SK-N-SH treated with all-trans-retinoic acid at 6 μM for 48 hours (cell line): Measurements from ENCODE around the gene TMEM183A.

ENCODE experiments used
- ATAC-seq: fragments of 200-7000 bp; cut with Tn5 transposase; 3 replicates; pipeline ENCODE4 v1.9.1; 2020; ENCODE audit warnings: mild to moderate bottlenecking, moderate library complexity
- ARNTL ChIP-seq: fragments of 450-650 bp; formaldehyde crosslinking; IDR thresholded peaks from 2 replicates; pipeline ENCODE4 v1.5.0; 2020; ENCODE audit warnings: low read depth, mild to moderate bottlenecking, moderate library complexity, borderline replicate concordance
- BACH2 ChIP-seq: fragments of 250-450 bp; sonication (Bioruptor Pico); IDR thresholded peaks from 2 replicates; pipeline ENCODE4 v1.9.0; 2021; ENCODE audit warnings: mild to moderate bottlenecking, borderline replicate concordance
- ESRRG ChIP-seq: fragments of 250-450 bp; sonication (Bioruptor Pico); IDR thresholded peaks from 2 replicates; pipeline ENCODE4 v1.6.1; 2021; ENCODE audit warnings: mild to moderate bottlenecking
- GLIS3 ChIP-seq: fragments of 250-450 bp; sonication (Bioruptor Pico); IDR thresholded peaks from 2 replicates; pipeline ENCODE4 v1.5.0; 2020; ENCODE audit warnings: mild to moderate bottlenecking, moderate library complexity
- ISL1 ChIP-seq: fragments of 250-450 bp; sonication (Bioruptor Pico); IDR thresholded peaks from 2 replicates; pipeline ENCODE4 v2.1.2; 2022; ENCODE audit warnings: mild to moderate bottlenecking, moderate library complexity
- OSR1 ChIP-seq: fragments of 250-450 bp; sonication (Bioruptor Pico); IDR thresholded peaks from 2 replicates; pipeline ENCODE4 v1.8.0; 2022; ENCODE audit warnings: moderate library complexity, mild to moderate bottlenecking, inconsistent platforms
- PPARA ChIP-seq: fragments of 250-450 bp; sonication (Bioruptor Pico); IDR thresholded peaks from 2 replicates; pipeline ENCODE4 v1.5.0; 2020; ENCODE audit warnings: mild to moderate bottlenecking, borderline replicate concordance
- RARB ChIP-seq: fragments of 250-450 bp; sonication (Bioruptor Pico); IDR thresholded peaks from 2 replicates; pipeline ENCODE4 v1.8.0; 2021; ENCODE audit warnings: mild to moderate bottlenecking, moderate library complexity
- TCF4 ChIP-seq: fragments of 250-450 bp; sonication (Bioruptor Pico); IDR thresholded peaks from 2 replicates; pipeline ENCODE4 v1.8.0; 2021; ENCODE audit warnings: mild to moderate bottlenecking, moderate library complexity, borderline replicate concordance
- TOX ChIP-seq: fragments of 250-450 bp; sonication (Bioruptor Pico); IDR thresholded peaks from 2 replicates; pipeline ENCODE4 v1.8.0; 2021; ENCODE audit warnings: mild to moderate bottlenecking, moderate library complexity, borderline replicate concordance
- ZC3H10 ChIP-seq: fragments of 250-450 bp; sonication (Bioruptor Pico); IDR thresholded peaks from 2 replicates; pipeline ENCODE4 v1.5.1; 2021; ENCODE audit warnings: mild to moderate bottlenecking, moderate library complexity
- ZFP3 ChIP-seq: fragments of 250-450 bp; sonication (Bioruptor Pico); IDR thresholded peaks from 2 replicates; pipeline ENCODE4 v1.5.0; 2020; ENCODE audit warnings: mild to moderate bottlenecking, moderate library complexity
- ZFP30 ChIP-seq: fragments of 450-650 bp; formaldehyde crosslinking; IDR thresholded peaks from 2 replicates; pipeline ENCODE4 v1.5.0; 2022; ENCODE audit warnings: mild to moderate bottlenecking, moderate library complexity
- ZNF565 ChIP-seq: fragments of 450-650 bp; formaldehyde crosslinking; conservative IDR thresholded peaks from 2 replicates; pipeline ENCODE4 v1.5.0; 2020; ENCODE audit warnings: low read depth, mild to moderate bottlenecking, moderate library complexity
- ZNF70 ChIP-seq: fragments of 450-650 bp; formaldehyde crosslinking; IDR thresholded peaks from 2 replicates; pipeline ENCODE4 v1.5.0; 2020; ENCODE audit warnings: mild to moderate bottlenecking, moderate library complexity
- ZNF8 ChIP-seq: fragments of 450-650 bp; formaldehyde crosslinking; IDR thresholded peaks from 2 replicates; pipeline ENCODE4 v1.5.0; 2020; ENCODE audit warnings: mild to moderate bottlenecking, moderate library complexity
- TF ChIP-seq, protein P1 (sequence below): fragments of 250-450 bp; sonication (Bioruptor Pico); IDR thresholded peaks from 2 replicates; pipeline ENCODE4 v1.5.0; 2020; ENCODE audit warnings: mild to moderate bottlenecking, moderate library complexity
- TF ChIP-seq, protein P2 (sequence below): fragments of 250-450 bp; sonication (Bioruptor Pico); IDR thresholded peaks from 2 replicates; pipeline ENCODE4 v1.8.0; 2020; ENCODE audit warnings: mild to moderate bottlenecking, moderate library complexity, borderline replicate concordance
- TF ChIP-seq, protein P3 (sequence below): fragments of 250-450 bp; sonication (Bioruptor Pico); IDR thresholded peaks from 2 replicates; pipeline ENCODE4 v1.5.1; 2020; ENCODE audit warnings: low read depth, mild to moderate bottlenecking, moderate library complexity
- TF ChIP-seq, protein P4 (sequence below): fragments of 250-450 bp; sonication (Bioruptor Pico); IDR thresholded peaks from 2 replicates; pipeline ENCODE4 v1.8.0; 2021; ENCODE audit warnings: low read depth, mild to moderate bottlenecking, moderate library complexity, borderline replicate concordance

The TMEM183A gene

DNA sequence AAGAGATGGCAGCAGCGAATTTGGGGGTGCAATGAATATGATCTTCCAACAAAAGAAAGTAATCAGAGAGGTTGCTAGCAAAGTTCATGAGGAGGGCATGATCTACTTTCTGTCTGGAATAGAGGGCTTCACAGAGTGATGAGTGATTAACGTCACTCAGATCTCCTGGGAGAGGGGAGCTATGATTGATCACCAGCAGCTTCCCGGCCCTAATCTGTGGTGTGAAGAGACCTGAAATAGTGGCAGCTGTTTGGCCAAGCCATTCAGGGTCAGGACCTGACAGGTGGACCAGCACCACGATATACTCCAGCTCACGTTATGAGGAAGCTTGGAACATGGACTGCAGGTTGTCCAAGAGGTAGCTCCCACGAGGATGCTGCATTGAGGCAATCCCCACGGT is 19.9 kb upstream of the TMEM183A start:
- ATAC-seq = no peak
- TF ChIP-seq ZFP3 = no peak
- no peak for TF ChIP-seq ZC3H10 (CRISPR knock-in tag)
- TF ChIP-seq OSR1 = no peak
- no peak for TF ChIP-seq ARNTL (CRISPR knock-in tag)
- TF ChIP-seq ZNF70 (CRISPR knock-in tag) = no peak

DNA sequence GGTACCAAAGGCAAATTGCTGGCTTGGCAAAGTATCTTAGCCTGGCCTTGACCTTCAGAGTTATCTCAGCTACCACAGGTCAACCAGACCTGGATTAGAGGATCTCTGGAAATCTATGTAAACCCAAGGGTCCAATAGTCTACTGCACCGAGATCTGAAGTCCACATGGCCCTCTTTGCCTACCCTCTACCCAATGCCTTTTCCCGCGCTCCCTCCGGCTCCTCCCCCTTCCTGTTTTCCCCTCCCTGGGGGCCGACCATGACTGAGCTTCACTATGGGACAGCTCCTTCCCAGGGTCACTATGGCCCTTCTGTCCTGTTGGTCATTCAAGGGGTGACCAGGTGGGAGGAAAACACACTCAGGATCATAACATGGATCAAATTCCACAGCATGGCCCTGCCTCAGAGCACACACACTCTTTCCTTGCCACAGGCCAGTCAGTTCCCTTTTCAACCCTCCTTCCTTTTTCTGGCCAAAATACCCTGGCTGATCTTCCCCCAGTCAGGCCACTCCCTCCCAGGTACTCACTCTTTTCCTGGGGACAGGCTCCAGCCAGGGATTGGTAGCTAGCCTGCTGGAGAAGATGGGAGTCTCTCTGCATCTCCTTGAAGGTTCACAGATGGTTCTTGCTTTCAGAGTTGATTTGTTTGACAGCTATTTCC is 19.1 kb upstream of the TMEM183A start:
- TF ChIP-seq ISL1 (CRISPR knock-in tag) (no peak), ZNF565 (CRISPR knock-in tag) (no peak), OSR1 (no peak), TOX (no peak), ZNF70 (CRISPR knock-in tag) (no peak), ZNF8 (CRISPR knock-in tag) (no peak), RARB (CRISPR knock-in tag) (no peak)
- TF ChIP-seq, protein P1, sequence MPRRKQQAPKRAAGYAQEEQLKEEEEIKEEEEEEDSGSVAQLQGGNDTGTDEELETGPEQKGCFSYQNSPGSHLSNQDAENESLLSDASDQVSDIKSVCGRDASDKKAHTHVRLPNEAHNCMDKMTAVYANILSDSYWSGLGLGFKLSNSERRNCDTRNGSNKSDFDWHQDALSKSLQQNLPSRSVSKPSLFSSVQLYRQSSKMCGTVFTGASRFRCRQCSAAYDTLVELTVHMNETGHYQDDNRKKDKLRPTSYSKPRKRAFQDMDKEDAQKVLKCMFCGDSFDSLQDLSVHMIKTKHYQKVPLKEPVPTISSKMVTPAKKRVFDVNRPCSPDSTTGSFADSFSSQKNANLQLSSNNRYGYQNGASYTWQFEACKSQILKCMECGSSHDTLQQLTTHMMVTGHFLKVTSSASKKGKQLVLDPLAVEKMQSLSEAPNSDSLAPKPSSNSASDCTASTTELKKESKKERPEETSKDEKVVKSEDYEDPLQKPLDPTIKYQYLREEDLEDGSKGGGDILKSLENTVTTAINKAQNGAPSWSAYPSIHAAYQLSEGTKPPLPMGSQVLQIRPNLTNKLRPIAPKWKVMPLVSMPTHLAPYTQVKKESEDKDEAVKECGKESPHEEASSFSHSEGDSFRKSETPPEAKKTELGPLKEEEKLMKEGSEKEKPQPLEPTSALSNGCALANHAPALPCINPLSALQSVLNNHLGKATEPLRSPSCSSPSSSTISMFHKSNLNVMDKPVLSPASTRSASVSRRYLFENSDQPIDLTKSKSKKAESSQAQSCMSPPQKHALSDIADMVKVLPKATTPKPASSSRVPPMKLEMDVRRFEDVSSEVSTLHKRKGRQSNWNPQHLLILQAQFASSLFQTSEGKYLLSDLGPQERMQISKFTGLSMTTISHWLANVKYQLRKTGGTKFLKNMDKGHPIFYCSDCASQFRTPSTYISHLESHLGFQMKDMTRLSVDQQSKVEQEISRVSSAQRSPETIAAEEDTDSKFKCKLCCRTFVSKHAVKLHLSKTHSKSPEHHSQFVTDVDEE (CRISPR knock-in tag) = no peak
- TF ChIP-seq, protein P2, sequence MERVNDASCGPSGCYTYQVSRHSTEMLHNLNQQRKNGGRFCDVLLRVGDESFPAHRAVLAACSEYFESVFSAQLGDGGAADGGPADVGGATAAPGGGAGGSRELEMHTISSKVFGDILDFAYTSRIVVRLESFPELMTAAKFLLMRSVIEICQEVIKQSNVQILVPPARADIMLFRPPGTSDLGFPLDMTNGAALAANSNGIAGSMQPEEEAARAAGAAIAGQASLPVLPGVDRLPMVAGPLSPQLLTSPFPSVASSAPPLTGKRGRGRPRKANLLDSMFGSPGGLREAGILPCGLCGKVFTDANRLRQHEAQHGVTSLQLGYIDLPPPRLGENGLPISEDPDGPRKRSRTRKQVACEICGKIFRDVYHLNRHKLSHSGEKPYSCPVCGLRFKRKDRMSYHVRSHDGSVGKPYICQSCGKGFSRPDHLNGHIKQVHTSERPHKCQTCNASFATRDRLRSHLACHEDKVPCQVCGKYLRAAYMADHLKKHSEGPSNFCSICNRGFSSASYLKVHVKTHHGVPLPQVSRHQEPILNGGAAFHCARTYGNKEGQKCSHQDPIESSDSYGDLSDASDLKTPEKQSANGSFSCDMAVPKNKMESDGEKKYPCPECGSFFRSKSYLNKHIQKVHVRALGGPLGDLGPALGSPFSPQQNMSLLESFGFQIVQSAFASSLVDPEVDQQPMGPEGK (CRISPR knock-in tag) = no peak
- TF ChIP-seq, all 23 proteins: peak for 0
- ATAC-seq = no peak

DNA sequence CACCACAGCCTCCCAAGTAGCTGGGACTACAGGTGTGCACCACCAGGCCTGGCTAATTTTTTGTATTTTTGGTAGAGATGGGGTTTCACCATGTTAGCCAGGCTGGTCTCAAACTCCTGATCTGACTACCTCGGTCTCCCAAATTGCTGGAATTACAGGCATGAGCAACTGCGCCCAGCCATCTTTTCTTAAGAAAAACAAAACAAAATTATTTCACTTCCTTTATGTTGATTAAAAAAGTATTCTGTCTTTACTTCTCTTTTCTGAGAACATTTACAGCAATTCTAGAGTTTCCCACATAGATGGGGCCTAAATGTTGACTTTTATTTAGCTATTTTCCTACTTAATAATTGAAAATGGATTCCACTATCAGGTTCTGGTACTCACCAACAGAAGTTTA is 17.3 kb upstream of the TMEM183A start:
- ATAC-seq = no peak
- TF ChIP-seq TCF4 = no peak
- no peak for TF ChIP-seq ZNF8 (CRISPR knock-in tag)
- TF ChIP-seq ZC3H10 (CRISPR knock-in tag) = no peak
- TF ChIP-seq, protein P1 (CRISPR knock-in tag) = no peak
- TF ChIP-seq, protein P2 (CRISPR knock-in tag) = no peak
- TF ChIP-seq ARNTL (CRISPR knock-in tag) = no peak
- no peak for TF ChIP-seq TOX
- no peak for TF ChIP-seq GLIS3 (CRISPR knock-in tag)
- no peak for TF ChIP-seq ZFP3
- no peak for TF ChIP-seq RARB (CRISPR knock-in tag)
- TF ChIP-seq, protein P3, sequence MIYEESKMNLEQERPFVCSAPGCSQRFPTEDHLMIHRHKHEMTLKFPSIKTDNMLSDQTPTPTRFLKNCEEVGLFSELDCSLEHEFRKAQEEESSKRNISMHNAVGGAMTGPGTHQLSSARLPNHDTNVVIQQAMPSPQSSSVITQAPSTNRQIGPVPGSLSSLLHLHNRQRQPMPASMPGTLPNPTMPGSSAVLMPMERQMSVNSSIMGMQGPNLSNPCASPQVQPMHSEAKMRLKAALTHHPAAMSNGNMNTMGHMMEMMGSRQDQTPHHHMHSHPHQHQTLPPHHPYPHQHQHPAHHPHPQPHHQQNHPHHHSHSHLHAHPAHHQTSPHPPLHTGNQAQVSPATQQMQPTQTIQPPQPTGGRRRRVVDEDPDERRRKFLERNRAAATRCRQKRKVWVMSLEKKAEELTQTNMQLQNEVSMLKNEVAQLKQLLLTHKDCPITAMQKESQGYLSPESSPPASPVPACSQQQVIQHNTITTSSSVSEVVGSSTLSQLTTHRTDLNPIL (CRISPR knock-in tag) = no peak
- TF ChIP-seq ZFP30 (CRISPR knock-in tag) = no peak
- TF ChIP-seq OSR1 = no peak

DNA sequence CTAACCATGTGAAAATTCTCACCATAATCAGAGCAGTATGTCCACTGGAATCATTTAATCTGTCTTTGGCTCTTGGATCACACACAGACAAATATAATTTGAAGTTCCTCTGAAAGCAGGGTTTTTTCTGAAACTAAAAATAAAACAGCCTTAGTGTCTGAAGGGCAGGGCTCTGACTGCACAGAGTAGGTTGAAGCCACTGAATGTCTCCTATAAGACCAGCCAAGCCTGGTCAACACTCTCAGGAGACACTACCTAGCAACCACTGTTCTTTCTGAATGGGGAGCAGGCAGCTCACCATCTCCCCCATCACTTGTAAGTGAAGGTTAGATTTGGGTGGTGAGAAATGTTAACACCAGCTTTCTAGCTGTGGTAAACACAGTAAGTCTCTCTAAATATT is 16.1 kb upstream of the TMEM183A start:
- no peak for ATAC-seq
- no peak for TF ChIP-seq GLIS3 (CRISPR knock-in tag)
- no peak for TF ChIP-seq PPARA
- TF ChIP-seq ESRRG (CRISPR knock-in tag) = no peak
- TF ChIP-seq BACH2 (CRISPR knock-in tag) = no peak
- TF ChIP-seq, protein P4, sequence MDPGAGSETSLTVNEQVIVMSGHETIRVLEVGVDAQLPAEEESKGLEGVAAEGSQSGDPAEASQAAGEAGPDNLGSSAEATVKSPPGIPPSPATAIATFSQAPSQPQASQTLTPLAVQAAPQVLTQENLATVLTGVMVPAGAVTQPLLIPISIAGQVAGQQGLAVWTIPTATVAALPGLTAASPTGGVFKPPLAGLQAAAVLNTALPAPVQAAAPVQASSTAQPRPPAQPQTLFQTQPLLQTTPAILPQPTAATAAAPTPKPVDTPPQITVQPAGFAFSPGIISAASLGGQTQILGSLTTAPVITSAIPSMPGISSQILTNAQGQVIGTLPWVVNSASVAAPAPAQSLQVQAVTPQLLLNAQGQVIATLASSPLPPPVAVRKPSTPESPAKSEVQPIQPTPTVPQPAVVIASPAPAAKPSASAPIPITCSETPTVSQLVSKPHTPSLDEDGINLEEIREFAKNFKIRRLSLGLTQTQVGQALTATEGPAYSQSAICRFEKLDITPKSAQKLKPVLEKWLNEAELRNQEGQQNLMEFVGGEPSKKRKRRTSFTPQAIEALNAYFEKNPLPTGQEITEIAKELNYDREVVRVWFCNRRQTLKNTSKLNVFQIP (CRISPR knock-in tag) = no peak
- TF ChIP-seq OSR1 = no peak
- TF ChIP-seq, protein P3 (CRISPR knock-in tag) = no peak
- no peak for TF ChIP-seq ZFP3
